Breast epithelium (tissue), 4 donors: Measurements from ENCODE around the gene PYGB. TPM values are rescaled to one million over a fixed set of nuclear protein-coding genes. Genes with fewer than 3 reads are reported as not detected.

Source experiments
- DNase-seq, 2 donors: peaks; one replicate each; pipeline ENCODE4 v3.0.0-alpha.2; 2019; ENCODE audit warnings: low spot score in 2 of 2
- H3K27ac ChIP-seq, 2 donors: fragments of 200-600 bp; sonication (generic) in 1 of 2; one replicate each; pipeline ENCODE4 v1.5.1; 2016 to 2019; ENCODE audit warnings: mild to moderate bottlenecking in 1 of 2
- H3K27me3 ChIP-seq, 2 donors: fragments of 200-600 bp; sonication (generic) in 1 of 2; one replicate each; pipeline versions ENCODE4 v1.5.1 to v1.6.0; 2017 to 2019; ENCODE audit warnings: control low read depth in 1 of 2, mild to moderate bottlenecking in 1 of 2
- H3K36me3 ChIP-seq: fragments of 200-600 bp; one replicate; pipeline ENCODE4 v1.5.1; 2019
- H3K4me1 ChIP-seq, 2 donors: fragments of 200-600 bp; sonication (generic); one replicate each; pipeline ENCODE4 v1.5.1; 2016 to 2019; ENCODE audit warnings: control low read depth in 1 of 2
- H3K4me3 ChIP-seq, 3 donors: fragments of 200-600 bp; sonication (generic); 1 replicate in 2 of 3; 2 replicates in 1 of 3; pipeline ENCODE4 v1.5.1; 2016 to 2019; ENCODE audit warnings: mild to moderate bottlenecking in 3 of 3, moderate library complexity in 2 of 3
- H3K9me3 ChIP-seq, 2 donors: fragments of 200-600 bp; sonication (generic) in 1 of 2; one replicate each; pipeline ENCODE4 v1.5.1; 2016 to 2019; ENCODE audit warnings: control low read depth in 1 of 2
- CTCF ChIP-seq, 3 donors: fragments of 450-650 bp; IDR thresholded peaks; one replicate each; pipeline ENCODE4 v1.5.1; 2016 to 2017; ENCODE audit warnings: antibody characterized with exemption in 3 of 3, mild to moderate bottlenecking in 3 of 3, moderate library complexity in 3 of 3
- POLR2A ChIP-seq: fragments of 450-650 bp; IDR thresholded peaks from one replicate; pipeline ENCODE4 v1.6.1; 2016; ENCODE audit warnings: antibody characterized with exemption, mild to moderate bottlenecking, moderate library complexity
- POLR2AphosphoS5 ChIP-seq, 3 donors: sonication (generic); formaldehyde crosslinking; IDR thresholded peaks; one replicate each; pipeline ENCODE4 v1.6.1; 2017; ENCODE audit warnings: antibody characterized with exemption in 3 of 3
- intact Hi-C: fragments of 100-400 bp; cut with DNase I; formaldehyde crosslinking; loops from one replicate; pipeline ENCODE4 v1.15.1; 2023; ENCODE audit warnings: low total_unique reads
- total RNA-seq, 3 donors: library from RNA; depleted of rRNA; stranded (reverse); fragments of >200 nt; gene quantifications; one replicate each; pipeline ENCODE4 v1.1.0, GENCODE V29; 2016

The PYGB gene
- total RNA-seq, 3 donors from 2014 or later, result 95.7 to 128 (median 121) TPM

- peak in 1 of 2 donors; percentile 15 for DNase-seq
- Histone ChIP-seq H3K4me3 (no peak overlapping the region), H3K9me3 (no peaks in the 10 kb centered on the region), H3K4me1 (peaks cover 0 to 4% of the 10 kb centered on the region in 2 donors), H3K27ac (no peak overlapping the region), H3K36me3 (no peaks in the 10 kb centered on the region), H3K27me3 (no peaks in the 10 kb centered on the region)
- intact Hi-C loops, result no loop called here
- TF ChIP-seq POLR2A (no peak), CTCF (IDR thresholded peaks at IDR 0.05) (no peak), POLR2AphosphoS5 (IDR thresholded peaks at IDR 0.05) (no peak)
Measured at GRCh38 chr20:25207149-25207959, 40.5 kb upstream of the PYGB start.

GRCh38 chr20:25207960-25208534 is 39.8 kb upstream of the PYGB start:
- no peaks in the 10 kb centered on the region for H3K27me3 ChIP-seq
- H3K27ac ChIP-seq, result no peak overlapping the region
- H3K9me3 ChIP-seq, result no peaks in the 10 kb centered on the region
- TF ChIP-seq POLR2AphosphoS5 (IDR thresholded peaks at IDR 0.05) (no peak), POLR2A (no peak), CTCF (IDR thresholded peaks at IDR 0.05) (no peak)
- H3K36me3 ChIP-seq, result no peaks in the 10 kb centered on the region
- DNase-seq, result no peak
- no peak overlapping the region for H3K4me3 ChIP-seq
- intact Hi-C loops, result no loop called here
- H3K4me1 ChIP-seq, result peaks cover 0 to 4% of the 10 kb centered on the region in 2 donors

- Histone ChIP-seq H3K4me1 (peaks cover 0 to 4% of the 10 kb centered on the region in 2 donors), H3K9me3 (no peaks in the 10 kb centered on the region), H3K27ac (no peak overlapping the region), H3K4me3 (no peak overlapping the region), H3K36me3 (no peaks in the 10 kb centered on the region), H3K27me3 (no peaks in the 10 kb centered on the region)
- no peak for DNase-seq
- intact Hi-C loops, result no loop called here
- TF ChIP-seq POLR2A (no peak), POLR2AphosphoS5 (IDR thresholded peaks at IDR 0.05) (no peak), CTCF (IDR thresholded peaks at IDR 0.05) (no peak)
Measured at GRCh38 chr20:25209400-25209799, 38.5 kb upstream of the PYGB start.

- DNase-seq, result no peak
- TF ChIP-seq POLR2AphosphoS5 (IDR thresholded peaks at IDR 0.05) (no peak), POLR2A (no peak), CTCF (IDR thresholded peaks at IDR 0.05) (no peak)
- no peak overlapping the region for H3K27ac ChIP-seq
- H3K27me3 ChIP-seq, result no peaks in the 10 kb centered on the region
- H3K4me1 ChIP-seq, result peaks cover 0 to 4% of the 10 kb centered on the region in 2 donors
- H3K9me3 ChIP-seq, result no peaks in the 10 kb centered on the region
- H3K36me3 ChIP-seq, result no peaks in the 10 kb centered on the region
- intact Hi-C loops, result no loop called here
- H3K4me3 ChIP-seq, result no peak overlapping the region
Measured at GRCh38 chr20:25209911-25210310, 38.0 kb upstream of the PYGB start.

GRCh38 chr20:25211273-25211672 is 36.6 kb upstream of the PYGB start:
- DNase-seq, result no peak
- no peaks in the 10 kb centered on the region for H3K27me3 ChIP-seq
- intact Hi-C loops, result no loop called here
- H3K36me3 ChIP-seq, result peaks cover 8% of the 10 kb centered on the region
- H3K9me3 ChIP-seq, result no peaks in the 10 kb centered on the region
- no peak overlapping the region for H3K27ac ChIP-seq
- H3K4me1 ChIP-seq, result no peaks in the 10 kb centered on the region
- TF ChIP-seq CTCF (IDR thresholded peaks at IDR 0.05) (no peak), POLR2A (no peak), POLR2AphosphoS5 (IDR thresholded peaks at IDR 0.05) (no peak)
- no peak overlapping the region for H3K4me3 ChIP-seq
